ENCODE measurements around the gene RHBDD2.
"Not testable (repeated sequence)": the region's sequence is repeated elsewhere in the genome, so short reads cannot be mapped to it uniquely, and the experiment has no call there.

RHBDD2 gene

GRCh38 chr7:75878769-75879611 lies at the start of gene RHBDD2:
Gene RHBDD2, plus strand, starts transcription at chr7:75879034. Its CDS starts 49 bp downstream, at chr7:75879083.
- DNase-seq (ENCODE audit: extremely low read depth, insufficient read length), result peak; percentile 96
- peaks cover 11% of the 10 kb centered on the region for H3K36me3 ChIP-seq (ENCODE audit: control insufficient read depth, insufficient read depth, low read length)
- TF ChIP-seq CTCF (IDR thresholded peaks at IDR 0.05; ENCODE audit: insufficient read depth, low read length, poor library complexity, severe bottlenecking), result no peak
- H3K27me3 ChIP-seq (replicated peaks; ENCODE audit: control insufficient read depth, insufficient read depth, low read length), result no peaks in the 10 kb centered on the region
- H3K4me3 ChIP-seq (replicated peaks; ENCODE audit: low read depth, low read length), result peak within 1 kb of the TSS; percentile 78

- H3K27me3 ChIP-seq (replicated peaks; ENCODE audit: control insufficient read depth, insufficient read depth, low read length); DNase-seq (ENCODE audit: extremely low read depth, insufficient read length); H3K4me3 ChIP-seq (replicated peaks; ENCODE audit: low read depth, low read length); H3K36me3 ChIP-seq (ENCODE audit: control insufficient read depth, insufficient read depth, low read length): not testable (repeated sequence)
These were observed 49.2 kb upstream of the RHBDD2 start for GRCh38 chr7:75829656-75830055.

- Histone ChIP-seq H3K36me3 (ENCODE audit: control insufficient read depth, insufficient read depth, low read length) (no peaks in the 10 kb centered on the region), H3K27me3 (replicated peaks; ENCODE audit: control insufficient read depth, insufficient read depth, low read length) (no peaks in the 10 kb centered on the region), H3K4me3 (replicated peaks; ENCODE audit: low read depth, low read length) (no peak overlapping the region)
- TF ChIP-seq CTCF (IDR thresholded peaks at IDR 0.05; ENCODE audit: insufficient read depth, low read length, poor library complexity, severe bottlenecking), result no peak
- DNase-seq (ENCODE audit: extremely low read depth, insufficient read length), result no peak
These were observed 47.9 kb upstream of the RHBDD2 start for GRCh38 chr7:75830978-75831377.

- not testable (repeated sequence) for H3K36me3 ChIP-seq (ENCODE audit: control insufficient read depth, insufficient read depth, low read length); DNase-seq (ENCODE audit: extremely low read depth, insufficient read length); H3K4me3 ChIP-seq (replicated peaks; ENCODE audit: low read depth, low read length); H3K27me3 ChIP-seq (replicated peaks; ENCODE audit: control insufficient read depth, insufficient read depth, low read length)
These were observed 45.2 kb upstream of the RHBDD2 start for GRCh38 chr7:75833662-75834061.

- no peak for TF ChIP-seq CTCF (IDR thresholded peaks at IDR 0.05; ENCODE audit: insufficient read depth, low read length, poor library complexity, severe bottlenecking)
- H3K4me3 ChIP-seq (replicated peaks; ENCODE audit: low read depth, low read length), result no peak overlapping the region
- no peak for DNase-seq (ENCODE audit: extremely low read depth, insufficient read length)
- no peaks in the 10 kb centered on the region for H3K27me3 ChIP-seq (replicated peaks; ENCODE audit: control insufficient read depth, insufficient read depth, low read length)
- no peaks in the 10 kb centered on the region for H3K36me3 ChIP-seq (ENCODE audit: control insufficient read depth, insufficient read depth, low read length)
These were observed 43.0 kb upstream of the RHBDD2 start for GRCh38 chr7:75835688-75836285.

GRCh38 chr7:75836798-75837197 lies 42.0 kb upstream of the RHBDD2 start:
- Histone ChIP-seq H3K36me3 (ENCODE audit: control insufficient read depth, insufficient read depth, low read length) (no peaks in the 10 kb centered on the region), H3K4me3 (replicated peaks; ENCODE audit: low read depth, low read length) (no peak overlapping the region), H3K27me3 (replicated peaks; ENCODE audit: control insufficient read depth, insufficient read depth, low read length) (no peaks in the 10 kb centered on the region)
- DNase-seq (ENCODE audit: extremely low read depth, insufficient read length), result no peak
- TF ChIP-seq CTCF (IDR thresholded peaks at IDR 0.05; ENCODE audit: insufficient read depth, low read length, poor library complexity, severe bottlenecking), result no peak

GRCh38 chr7:75838281-75838930 lies 40.4 kb upstream of the RHBDD2 start:
- DNase-seq (ENCODE audit: extremely low read depth, insufficient read length); H3K36me3 ChIP-seq (ENCODE audit: control insufficient read depth, insufficient read depth, low read length); H3K27me3 ChIP-seq (replicated peaks; ENCODE audit: control insufficient read depth, insufficient read depth, low read length); H3K4me3 ChIP-seq (replicated peaks; ENCODE audit: low read depth, low read length): not testable (repeated sequence)
